ENCODE measurements around the gene LRRC3.

Gene LRRC3

DNA sequence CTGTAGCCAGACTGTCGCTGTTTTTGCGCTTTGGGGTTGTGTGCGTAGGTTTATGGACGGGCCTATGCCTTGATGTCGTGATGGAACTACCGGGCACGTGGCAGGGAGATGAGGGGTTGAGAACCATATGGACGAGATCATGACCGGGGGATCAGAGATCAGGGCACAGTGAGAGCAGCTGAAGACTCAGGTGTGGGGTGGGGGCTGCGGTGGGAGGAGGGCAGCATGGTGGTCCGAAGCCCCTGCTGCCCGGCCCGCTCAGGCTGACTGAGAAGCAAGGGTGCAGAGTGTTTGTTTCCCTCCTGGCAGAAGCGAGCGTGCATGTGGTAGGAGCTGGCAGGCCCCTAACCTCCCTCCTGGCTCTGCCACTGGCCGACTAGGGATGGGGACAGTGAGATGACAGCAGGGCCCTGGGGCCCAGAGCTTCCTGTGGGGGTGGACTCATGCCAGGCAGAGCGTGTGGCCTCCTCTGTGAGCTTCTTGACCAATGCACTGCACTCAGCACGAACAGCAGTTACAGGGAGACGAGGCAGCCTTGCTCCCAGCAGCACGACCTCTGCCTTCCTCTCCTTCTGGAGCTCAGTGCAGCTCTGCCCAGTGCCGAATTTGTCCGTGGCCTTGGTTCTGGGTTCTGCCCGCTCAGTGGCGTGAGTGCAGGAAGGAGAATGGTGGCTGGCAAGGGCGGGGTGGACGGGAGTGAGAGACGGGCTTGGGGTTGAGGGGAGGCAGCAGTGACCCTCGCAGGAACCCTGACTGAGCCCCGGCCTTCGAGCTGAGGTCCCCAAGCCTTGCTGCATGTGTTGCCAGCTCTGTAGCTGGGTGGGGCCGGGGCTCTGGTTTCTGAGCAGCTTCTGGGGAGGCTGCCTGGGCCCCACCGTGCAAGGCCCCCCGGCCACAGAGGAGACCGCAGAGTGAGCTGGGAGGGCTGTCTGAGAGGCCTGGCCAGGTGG is 22.2 kb upstream of the LRRC3 start:
- no peak for FAIRE-seq

DNA sequence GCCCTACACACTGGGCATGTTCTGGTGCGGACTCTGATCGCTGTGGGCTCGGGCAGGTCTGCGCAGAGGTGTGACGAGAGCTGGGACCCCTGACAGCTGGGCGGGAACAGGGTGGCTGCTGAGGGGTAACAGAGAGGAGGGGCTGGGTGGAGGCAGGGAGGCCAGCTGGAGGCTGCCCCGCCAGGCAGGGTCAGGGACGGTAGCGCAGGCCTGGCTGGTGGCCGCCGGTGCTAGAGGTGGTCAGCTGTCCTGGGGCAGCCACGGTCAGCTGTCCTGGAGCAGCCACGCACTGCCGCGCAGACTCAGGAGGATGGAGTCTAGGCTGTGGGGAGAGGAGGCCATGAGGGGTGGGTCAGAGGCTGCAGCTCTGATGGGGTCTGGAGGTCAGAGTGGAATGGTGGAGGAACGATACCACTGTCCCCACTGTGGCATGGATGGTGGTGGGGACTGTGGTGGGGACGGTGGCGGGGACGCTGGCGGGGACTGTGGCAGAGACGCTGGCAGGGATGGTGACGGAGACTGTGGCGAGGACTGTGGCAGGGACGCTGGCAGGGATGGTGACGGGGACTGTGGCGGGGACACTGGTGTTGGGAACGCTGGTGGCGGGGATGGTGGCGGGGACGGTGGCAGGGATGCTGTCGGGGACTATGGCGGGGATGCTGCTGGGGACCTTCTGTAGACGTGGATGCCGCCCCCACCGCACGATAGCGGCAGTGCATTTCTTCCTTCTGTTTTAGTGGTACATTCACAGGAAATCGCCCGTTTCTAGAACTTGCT is 21.3 kb upstream of the LRRC3 start:
- TF ChIP-seq, protein P1, sequence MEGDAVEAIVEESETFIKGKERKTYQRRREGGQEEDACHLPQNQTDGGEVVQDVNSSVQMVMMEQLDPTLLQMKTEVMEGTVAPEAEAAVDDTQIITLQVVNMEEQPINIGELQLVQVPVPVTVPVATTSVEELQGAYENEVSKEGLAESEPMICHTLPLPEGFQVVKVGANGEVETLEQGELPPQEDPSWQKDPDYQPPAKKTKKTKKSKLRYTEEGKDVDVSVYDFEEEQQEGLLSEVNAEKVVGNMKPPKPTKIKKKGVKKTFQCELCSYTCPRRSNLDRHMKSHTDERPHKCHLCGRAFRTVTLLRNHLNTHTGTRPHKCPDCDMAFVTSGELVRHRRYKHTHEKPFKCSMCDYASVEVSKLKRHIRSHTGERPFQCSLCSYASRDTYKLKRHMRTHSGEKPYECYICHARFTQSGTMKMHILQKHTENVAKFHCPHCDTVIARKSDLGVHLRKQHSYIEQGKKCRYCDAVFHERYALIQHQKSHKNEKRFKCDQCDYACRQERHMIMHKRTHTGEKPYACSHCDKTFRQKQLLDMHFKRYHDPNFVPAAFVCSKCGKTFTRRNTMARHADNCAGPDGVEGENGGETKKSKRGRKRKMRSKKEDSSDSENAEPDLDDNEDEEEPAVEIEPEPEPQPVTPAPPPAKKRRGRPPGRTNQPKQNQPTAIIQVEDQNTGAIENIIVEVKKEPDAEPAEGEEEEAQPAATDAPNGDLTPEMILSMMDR (IDR thresholded peaks at IDR 0.05; ENCODE audit: insufficient read depth, missing control alignments): no peak
- FAIRE-seq (no peak), DNase-seq (ENCODE audit: insufficient read length, low spot score) (no peak)

More for the DNA sequence above, 22.2 kb upstream of the LRRC3 start:
- TF ChIP-seq, protein P1 (IDR thresholded peaks at IDR 0.05; ENCODE audit: insufficient read depth, missing control alignments): no peak
- DNase-seq (ENCODE audit: insufficient read length, low spot score): no peak

DNA sequence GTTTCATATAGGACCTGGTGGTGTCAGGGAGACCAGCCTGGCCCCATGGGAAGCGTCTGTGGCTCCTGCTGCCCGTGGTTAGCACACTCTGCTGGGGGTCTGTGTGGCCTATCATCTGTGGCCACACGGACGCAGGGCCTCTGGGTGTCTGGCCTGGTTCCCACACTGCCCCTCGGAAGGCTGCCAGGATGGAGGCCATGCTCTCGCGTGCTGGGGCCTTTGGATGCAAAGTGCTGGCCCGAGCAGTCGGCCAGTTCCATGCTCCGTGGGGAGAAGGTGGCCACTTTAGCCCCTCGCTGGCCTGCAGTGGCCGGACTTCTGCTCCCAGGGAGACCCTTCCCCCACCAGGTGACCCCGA is 20.8 kb upstream of the LRRC3 start:
- FAIRE-seq (no peak), DNase-seq (ENCODE audit: insufficient read length, low spot score) (no peak)
- TF ChIP-seq, protein P1 (IDR thresholded peaks at IDR 0.05; ENCODE audit: insufficient read depth, missing control alignments): no peak

DNA sequence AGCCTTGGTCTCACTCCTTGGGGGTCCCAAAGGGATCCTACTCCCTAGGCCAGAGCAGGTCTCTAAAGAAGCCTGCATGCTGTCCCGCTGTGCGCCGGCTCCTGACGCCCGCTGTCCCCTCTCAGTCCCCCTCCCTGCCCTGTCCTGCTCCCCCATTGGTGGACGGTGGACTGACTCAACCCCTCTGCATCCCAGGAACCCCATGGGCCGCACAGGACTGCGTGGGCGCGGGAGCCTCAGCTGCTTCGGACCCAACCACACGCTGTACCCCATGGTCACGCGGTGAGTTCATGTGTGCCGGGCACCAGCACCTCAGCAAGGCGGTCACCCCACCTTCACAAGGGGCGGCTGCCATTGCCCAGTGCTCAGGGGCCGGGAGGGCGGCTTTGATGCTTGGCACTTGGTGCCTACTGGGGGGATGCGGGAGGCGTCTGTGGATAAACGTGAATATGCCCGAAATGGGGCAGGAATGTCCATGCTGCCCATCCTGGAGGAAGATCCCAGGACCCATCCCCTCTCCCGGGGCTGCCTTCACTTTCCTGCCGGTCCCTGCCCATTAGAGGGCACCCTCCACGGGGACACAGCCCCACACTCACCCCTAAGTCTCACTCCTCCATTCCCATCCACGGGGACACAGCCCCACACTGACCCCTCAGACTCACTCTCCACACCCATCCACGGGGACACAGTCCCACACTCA is 20.2 kb upstream of the LRRC3 start:
- FAIRE-seq (no peak), DNase-seq (ENCODE audit: insufficient read length, low spot score) (no peak)
- TF ChIP-seq, protein P1 (IDR thresholded peaks at IDR 0.05; ENCODE audit: insufficient read depth, missing control alignments): no peak

DNA sequence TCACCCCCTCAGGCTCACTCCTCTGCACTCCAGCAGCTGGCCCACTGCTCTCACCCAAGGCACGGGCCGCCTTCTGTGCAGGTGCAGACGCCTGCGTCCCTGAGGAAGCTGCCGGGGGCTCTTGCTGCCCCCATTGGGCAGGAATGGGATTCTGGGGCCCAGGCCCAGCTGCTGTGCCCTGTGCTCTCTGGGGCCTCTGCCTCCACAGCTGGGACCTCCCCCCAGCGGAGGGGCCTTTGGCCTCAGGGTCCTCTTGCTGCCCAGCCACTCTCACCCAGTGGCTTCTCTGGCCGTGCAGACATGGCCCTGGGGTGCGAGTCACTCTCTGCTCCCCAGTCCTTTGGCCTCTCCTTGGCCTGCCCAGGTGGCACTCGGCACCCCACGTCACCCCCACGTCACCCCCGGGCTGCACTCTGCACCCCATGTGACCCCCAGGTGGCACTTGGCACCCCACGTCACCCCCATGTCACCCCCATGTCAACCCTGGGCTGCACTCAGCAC is 19.1 kb upstream of the LRRC3 start:
- DNase-seq (ENCODE audit: insufficient read length, low spot score) (no peak), FAIRE-seq (no peak)
- TF ChIP-seq, protein P1 (IDR thresholded peaks at IDR 0.05; ENCODE audit: insufficient read depth, missing control alignments): no peak

DNA sequence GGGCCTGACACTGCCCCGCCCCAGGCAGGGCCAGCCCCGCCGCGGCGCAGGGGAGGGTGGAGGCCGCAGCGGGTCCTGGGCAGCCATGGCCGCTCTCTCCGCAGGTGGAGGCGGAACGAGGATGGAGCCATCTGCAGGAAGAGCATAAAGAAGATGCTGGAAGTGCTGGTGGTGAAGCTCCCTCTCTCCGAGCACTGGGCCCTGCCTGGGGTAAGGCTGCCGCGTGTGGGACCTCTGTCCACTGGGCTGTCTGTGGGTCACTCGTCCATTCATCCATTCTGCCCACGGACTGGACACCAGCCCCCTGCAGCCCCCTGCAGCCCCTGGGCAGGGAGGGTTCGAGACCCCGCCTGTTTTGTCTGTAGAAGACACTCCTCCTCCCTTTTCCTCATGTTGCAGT is 18.4 kb upstream of the LRRC3 start:
- TF ChIP-seq, protein P1 (IDR thresholded peaks at IDR 0.05; ENCODE audit: insufficient read depth, missing control alignments): no peak
- no peak for DNase-seq (ENCODE audit: insufficient read length, low spot score)
- no peak for FAIRE-seq
